Mesenchymal stem cell (in vitro differentiated cells and primary cell): ENCODE data around the gene RNF212.

ENCODE experiments used
- DNase-seq: peaks from one replicate; pipeline ENCODE4 v3.0.0-alpha.2; 2013
- H2AFZ ChIP-seq: one replicate; pipeline ENCODE4 v1.6.1; 2013; ENCODE audit warnings: low read depth, mild to moderate bottlenecking, control low read depth, inconsistent platforms, low read length, moderate library complexity
- H2AK5ac ChIP-seq: 2 replicates; pipeline ENCODE4 v1.6.1; 2013; ENCODE audit warnings: low read length, moderate library complexity, mild to moderate bottlenecking, inconsistent platforms; ENCODE audit not compliant: severe bottlenecking
- H2BK120ac ChIP-seq: one replicate; pipeline ENCODE4 v1.6.1; 2013; ENCODE audit warnings: low read depth, mild to moderate bottlenecking, inconsistent platforms, low read length, moderate library complexity
- H2BK12ac ChIP-seq, 2 experiments: one replicate each; pipeline ENCODE4 v1.6.1; 2013; ENCODE audit warnings: inconsistent platforms in 2 of 2, low read length in 2 of 2, mild to moderate bottlenecking in 2 of 2, moderate library complexity in 2 of 2, control low read depth in 1 of 2
- H2BK15ac ChIP-seq: one replicate; pipeline ENCODE4 v1.6.1; 2013; ENCODE audit warnings: mild to moderate bottlenecking, low read depth, inconsistent platforms; ENCODE audit not compliant: poor library complexity, severe bottlenecking
- H2BK5ac ChIP-seq: 2 replicates; pipeline ENCODE4 v1.6.1; 2013; ENCODE audit warnings: low read depth, mild to moderate bottlenecking, low read length, control low read depth, inconsistent platforms; ENCODE audit not compliant: poor library complexity, severe bottlenecking
- H3K14ac ChIP-seq, 2 experiments: one replicate each; pipeline ENCODE4 v1.6.1; 2013; ENCODE audit warnings: inconsistent platforms in 2 of 2, low read length in 2 of 2, control low read depth in 1 of 2, mild to moderate bottlenecking in 1 of 2, moderate library complexity in 1 of 2
- H3K18ac ChIP-seq, 2 experiments: one replicate each; pipeline ENCODE4 v1.6.1; 2013; ENCODE audit warnings: inconsistent platforms in 2 of 2, low read length in 2 of 2, control low read depth in 1 of 2, low read depth in 1 of 2, mild to moderate bottlenecking in 1 of 2
- H3K23ac ChIP-seq, 2 experiments: one replicate each; pipeline ENCODE4 v1.6.1; 2013; ENCODE audit warnings: inconsistent platforms in 2 of 2, low read length in 2 of 2, mild to moderate bottlenecking in 2 of 2, moderate library complexity in 2 of 2, control low read depth in 1 of 2
- H3K27ac ChIP-seq: 2 replicates; pipeline ENCODE4 v1.5.1; 2013; ENCODE audit warnings: mild to moderate bottlenecking, moderate library complexity, low read length, control low read depth, inconsistent platforms; ENCODE audit not compliant: poor library complexity, severe bottlenecking
- H3K27me3 ChIP-seq, 2 experiments: 2 replicates each; pipeline versions ENCODE4 v1.6.1 to v1.7.0; 2013; ENCODE audit warnings: low read length in 2 of 2, mild to moderate bottlenecking in 2 of 2, moderate library complexity in 2 of 2, control low read depth in 1 of 2, inconsistent platforms in 1 of 2; ENCODE audit not compliant: control insufficient read depth in 1 of 2, insufficient read depth in 1 of 2
- H3K36me3 ChIP-seq, 2 experiments: 2 replicates each; pipeline versions ENCODE4 v1.6.1 to v1.7.0; 2013; ENCODE audit warnings: low read length in 2 of 2, control low read depth in 1 of 2, inconsistent platforms in 1 of 2, low read depth in 1 of 2, mild to moderate bottlenecking in 1 of 2; ENCODE audit not compliant: insufficient read depth in 2 of 2, control insufficient read depth in 1 of 2
- H3K4ac ChIP-seq, 2 experiments: one replicate each; pipeline ENCODE4 v1.6.1; 2013; ENCODE audit warnings: inconsistent platforms in 2 of 2, low read length in 2 of 2, mild to moderate bottlenecking in 2 of 2, moderate library complexity in 2 of 2, control low read depth in 1 of 2, low read depth in 1 of 2
- H3K4me1 ChIP-seq: 2 replicates; pipeline ENCODE4 v1.6.1; 2013; ENCODE audit warnings: low read depth, low read length, control low read depth; ENCODE audit not compliant: control insufficient read depth, insufficient read depth
- H3K4me2 ChIP-seq: 2 replicates; pipeline ENCODE4 v1.6.1; 2013; ENCODE audit warnings: low read length, mild to moderate bottlenecking, inconsistent platforms; ENCODE audit not compliant: poor library complexity, severe bottlenecking
- H3K4me3 ChIP-seq, 2 experiments: 2 replicates each; pipeline versions ENCODE4 v1.5.1 to v1.7.0; 2013; ENCODE audit warnings: low read length in 2 of 2, mild to moderate bottlenecking in 2 of 2, control low read depth in 1 of 2, low read depth in 1 of 2; ENCODE audit not compliant: insufficient read depth in 1 of 2
- H3K79me1 ChIP-seq: replicated peaks from 2 replicates; pipeline ENCODE4 v1.6.1; 2013; ENCODE audit warnings: mild to moderate bottlenecking, control low read depth, low read length, inconsistent platforms; ENCODE audit not compliant: poor library complexity, severe bottlenecking
- H3K9ac ChIP-seq: 2 replicates; pipeline ENCODE4 v1.7.0; 2013; ENCODE audit warnings: mild to moderate bottlenecking, low read length, moderate library complexity
- H3K9me3 ChIP-seq: 2 replicates; pipeline ENCODE4 v1.7.0; 2013; ENCODE audit warnings: mild to moderate bottlenecking, low read length; ENCODE audit not compliant: control insufficient read depth
- H4K8ac ChIP-seq: one replicate; pipeline ENCODE4 v1.6.1; 2013; ENCODE audit warnings: inconsistent platforms, mild to moderate bottlenecking, low read length, moderate library complexity
- H4K91ac ChIP-seq: one replicate; pipeline ENCODE4 v1.6.1; 2013; ENCODE audit warnings: mild to moderate bottlenecking, low read length, inconsistent platforms
- WGBS: methylation state at CpG from one replicate; pipeline ENCODE4 v1.1.7; 2013; ENCODE audit warnings: mixed read lengths; 5-methylcytosine and 5-hydroxymethylcytosine counted together

The RNF212 gene

GRCh38 chr4:1050486-1051213, 62.7 kb downstream of the RNF212 start:
- H3K4me3 ChIP-seq, result no peak overlapping the region
- no peaks in the 10 kb centered on the region for H3K79me1 ChIP-seq
- no peak overlapping the region for H2BK120ac ChIP-seq
- no peak overlapping the region for H4K91ac ChIP-seq
- H3K23ac ChIP-seq, result no peak overlapping the region
- peak overlapping the region; percentile 30 for H3K4me2 ChIP-seq
- H3K4ac ChIP-seq, result no peak overlapping the region
- peaks cover 12 to 21% of the 10 kb centered on the region in 2 experiments for H3K27me3 ChIP-seq
- H3K27ac ChIP-seq, result no peak overlapping the region
- no peak overlapping the region for H4K8ac ChIP-seq
- no peak overlapping the region for H3K18ac ChIP-seq
- H2AFZ ChIP-seq, result no peak overlapping the region
- H2AK5ac ChIP-seq, result no peak overlapping the region
- WGBS, result 74% methylated on average over 40 of the region's 40 CpGs
- H3K9me3 ChIP-seq, result no peaks in the 10 kb centered on the region
- no peak overlapping the region for H2BK5ac ChIP-seq
- H2BK12ac ChIP-seq, result no peak overlapping the region
- no peaks in the 10 kb centered on the region for H3K36me3 ChIP-seq
- peak overlapping the region in 1 of 2 experiments; percentile 74 for H3K14ac ChIP-seq
- no peak overlapping the region for H2BK15ac ChIP-seq
- no peak for DNase-seq
- H3K4me1 ChIP-seq, result peaks cover 25% of the 10 kb centered on the region
- no peak overlapping the region for H3K9ac ChIP-seq

DNA sequence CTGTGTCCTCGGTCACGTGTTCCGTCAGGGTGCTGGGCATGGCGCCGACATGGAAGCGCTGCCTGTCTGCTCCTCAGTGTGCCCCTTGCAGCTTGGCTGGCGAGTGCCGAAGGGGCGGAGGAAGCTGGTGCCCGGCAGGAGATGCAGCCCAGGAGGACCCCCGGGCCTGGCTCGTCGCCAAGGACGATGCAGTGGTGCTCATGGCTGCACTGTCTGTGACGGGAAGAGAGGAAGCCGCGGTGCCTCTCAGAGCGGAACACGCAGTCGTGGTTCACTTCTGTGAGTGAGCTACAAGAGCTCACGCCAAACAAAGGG, 63.8 kb downstream of the RNF212 start:
- Histone ChIP-seq H2BK120ac (no peak overlapping the region), H3K4ac (no peak overlapping the region), H3K36me3 (no peaks in the 10 kb centered on the region), H2BK5ac (no peak overlapping the region), H4K8ac (no peak overlapping the region), H3K27me3 (peaks cover 12 to 16% of the 10 kb centered on the region in 2 experiments), H3K4me1 (peaks cover 35% of the 10 kb centered on the region), H3K18ac (no peak overlapping the region), H2BK15ac (no peak overlapping the region), H3K4me3 (no peak overlapping the region), H3K23ac (no peak overlapping the region), H3K79me1 (no peaks in the 10 kb centered on the region), H3K27ac (no peak overlapping the region), H3K9ac (no peak overlapping the region), H3K14ac (no peak overlapping the region), H2BK12ac (peak overlapping the region in 1 of 2 experiments; percentile 35), H4K91ac (no peak overlapping the region), H3K4me2 (no peak overlapping the region), H2AFZ (no peak overlapping the region), H3K9me3 (no peaks in the 10 kb centered on the region), H2AK5ac (no peak overlapping the region)
- 90% methylated on average over 21 of the region's 21 CpGs for WGBS
- DNase-seq, result no peak

GRCh38 chr4:1048773-1049590, 64.4 kb downstream of the RNF212 start:
- H4K8ac ChIP-seq, result no peak overlapping the region
- no peak overlapping the region for H2BK12ac ChIP-seq
- DNase-seq, result no peak
- H3K4me2 ChIP-seq, result no peak overlapping the region
- no peak overlapping the region for H3K9ac ChIP-seq
- peak overlapping the region; percentile 31 for H2AK5ac ChIP-seq
- no peak overlapping the region for H2BK5ac ChIP-seq
- H3K36me3 ChIP-seq, result no peaks in the 10 kb centered on the region
- no peak overlapping the region for H3K18ac ChIP-seq
- no peak overlapping the region for H2AFZ ChIP-seq
- H3K4ac ChIP-seq, result no peak overlapping the region
- H3K27ac ChIP-seq, result no peak overlapping the region
- no peaks in the 10 kb centered on the region for H3K79me1 ChIP-seq
- no peak overlapping the region for H2BK120ac ChIP-seq
- H4K91ac ChIP-seq, result no peak overlapping the region
- no peak overlapping the region for H3K4me3 ChIP-seq
- H3K4me1 ChIP-seq, result peaks cover 41% of the 10 kb centered on the region
- H2BK15ac ChIP-seq, result no peak overlapping the region
- 91% methylated on average over 16 of the region's 16 CpGs for WGBS
- H3K23ac ChIP-seq, result no peak overlapping the region
- no peaks in the 10 kb centered on the region for H3K9me3 ChIP-seq
- H3K14ac ChIP-seq, result peak overlapping the region in 1 of 2 experiments; percentile 6
- H3K27me3 ChIP-seq, result peaks cover 12 to 16% of the 10 kb centered on the region in 2 experiments

GRCh38 chr4:1047976-1048772, 65.2 kb downstream of the RNF212 start:
- 87% methylated on average over 31 of the region's 34 CpGs for WGBS
- H3K27ac ChIP-seq, result no peak overlapping the region
- DNase-seq, result no peak
- no peaks in the 10 kb centered on the region for H3K36me3 ChIP-seq
- H2BK5ac ChIP-seq, result no peak overlapping the region
- H4K91ac ChIP-seq, result no peak overlapping the region
- H2BK120ac ChIP-seq, result no peak overlapping the region
- H2BK15ac ChIP-seq, result peak overlapping the region; percentile 1
- no peak overlapping the region for H3K23ac ChIP-seq
- H3K27me3 ChIP-seq, result peaks cover 9 to 12% of the 10 kb centered on the region in 2 experiments
- no peak overlapping the region for H2AFZ ChIP-seq
- H3K9ac ChIP-seq, result peak overlapping the region; percentile 73
- peaks cover 49% of the 10 kb centered on the region for H3K4me1 ChIP-seq
- H3K9me3 ChIP-seq, result no peaks in the 10 kb centered on the region
- H3K79me1 ChIP-seq, result no peaks in the 10 kb centered on the region
- H3K4ac ChIP-seq, result no peak overlapping the region
- H3K4me2 ChIP-seq, result no peak overlapping the region
- H3K14ac ChIP-seq, result no peak overlapping the region
- H2BK12ac ChIP-seq, result no peak overlapping the region
- no peak overlapping the region for H3K18ac ChIP-seq
- no peak overlapping the region for H2AK5ac ChIP-seq
- H3K4me3 ChIP-seq, result peak overlapping the region in 1 of 2 experiments; percentile 71
- H4K8ac ChIP-seq, result no peak overlapping the region
